ENCODE measurements around the gene TRIM66.

GRCh38 chr11:8593455-8593854, 89.0 kb downstream of the TRIM66 start:
- TF ChIP-seq CTCF (IDR thresholded peaks at IDR 0.05) (no peak), POLR2A (IDR thresholded peaks at IDR 0.05) (no peak)
